Bronchial epithelial cell (primary cell): ENCODE data around the gene FAM89B. TPM values are rescaled to one million over a fixed set of nuclear protein-coding genes. Genes with fewer than 3 reads are reported as not detected.

Experiments
- DNase-seq: peaks from one replicate; pipeline ENCODE4 v3.0.0-alpha.2; 2010; ENCODE audit warnings: low read depth
- FAIRE-seq: peaks from 2 replicates; lab custom pipeline; 2011; peaks lifted over from hg19 to GRCh38; lab: Jason Lieb, UNC
- H3K27me3 ChIP-seq: 2 replicates; pipeline ENCODE4 v1.5.1; 2011; ENCODE audit warnings: low read length; ENCODE audit not compliant: control insufficient read depth, insufficient read depth
- H3K36me3 ChIP-seq: 2 replicates; pipeline ENCODE4 v1.5.1; 2011; ENCODE audit warnings: low read length; ENCODE audit not compliant: control insufficient read depth, insufficient read depth
- H3K4me3 ChIP-seq: 2 replicates; pipeline ENCODE4 v1.5.1; 2011; ENCODE audit warnings: mild to moderate bottlenecking, low read depth, low read length, control low read depth
- total RNA-seq: library from RNA; depleted of rRNA; stranded (reverse); fragments of >200 nt; gene quantifications from 2 replicates; pipeline ENCODE4 v1.2.1, GENCODE V29; 2014
- TF ChIP-seq, protein P1 (sequence below): IDR thresholded peaks from 2 replicates; pipeline ENCODE4 v1.5.1; 2011; ENCODE audit warnings: mild to moderate bottlenecking, moderate library complexity, low read length, control low read depth, inconsistent platforms; ENCODE audit not compliant: insufficient read depth, severe bottlenecking

Gene FAM89B
- total RNA-seq, 1 donor from 2014 or later, result 10.8 TPM

DNA sequence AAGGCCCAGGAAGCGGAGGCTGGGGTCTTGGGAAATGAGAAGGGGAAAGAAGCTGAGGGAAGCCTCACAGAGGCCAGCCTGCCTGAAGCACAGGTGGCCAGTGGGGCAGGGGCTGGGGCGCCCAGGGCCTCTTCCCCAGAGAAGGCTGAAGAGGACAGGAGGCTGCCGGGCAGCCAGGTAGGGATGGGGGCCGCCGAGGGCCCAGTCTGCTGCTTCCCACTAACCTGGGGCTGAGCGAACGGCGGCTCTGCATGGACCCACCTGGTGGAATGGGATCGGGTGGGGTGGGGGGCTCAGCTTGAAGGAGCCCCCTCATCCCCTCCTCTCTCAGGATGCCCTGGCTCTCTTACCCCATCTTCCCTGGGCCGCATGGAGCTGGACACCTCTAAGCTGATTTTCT lies 11.3 kb downstream of the FAM89B start:
- TF ChIP-seq, protein P1, sequence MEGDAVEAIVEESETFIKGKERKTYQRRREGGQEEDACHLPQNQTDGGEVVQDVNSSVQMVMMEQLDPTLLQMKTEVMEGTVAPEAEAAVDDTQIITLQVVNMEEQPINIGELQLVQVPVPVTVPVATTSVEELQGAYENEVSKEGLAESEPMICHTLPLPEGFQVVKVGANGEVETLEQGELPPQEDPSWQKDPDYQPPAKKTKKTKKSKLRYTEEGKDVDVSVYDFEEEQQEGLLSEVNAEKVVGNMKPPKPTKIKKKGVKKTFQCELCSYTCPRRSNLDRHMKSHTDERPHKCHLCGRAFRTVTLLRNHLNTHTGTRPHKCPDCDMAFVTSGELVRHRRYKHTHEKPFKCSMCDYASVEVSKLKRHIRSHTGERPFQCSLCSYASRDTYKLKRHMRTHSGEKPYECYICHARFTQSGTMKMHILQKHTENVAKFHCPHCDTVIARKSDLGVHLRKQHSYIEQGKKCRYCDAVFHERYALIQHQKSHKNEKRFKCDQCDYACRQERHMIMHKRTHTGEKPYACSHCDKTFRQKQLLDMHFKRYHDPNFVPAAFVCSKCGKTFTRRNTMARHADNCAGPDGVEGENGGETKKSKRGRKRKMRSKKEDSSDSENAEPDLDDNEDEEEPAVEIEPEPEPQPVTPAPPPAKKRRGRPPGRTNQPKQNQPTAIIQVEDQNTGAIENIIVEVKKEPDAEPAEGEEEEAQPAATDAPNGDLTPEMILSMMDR, result no peak

DNA sequence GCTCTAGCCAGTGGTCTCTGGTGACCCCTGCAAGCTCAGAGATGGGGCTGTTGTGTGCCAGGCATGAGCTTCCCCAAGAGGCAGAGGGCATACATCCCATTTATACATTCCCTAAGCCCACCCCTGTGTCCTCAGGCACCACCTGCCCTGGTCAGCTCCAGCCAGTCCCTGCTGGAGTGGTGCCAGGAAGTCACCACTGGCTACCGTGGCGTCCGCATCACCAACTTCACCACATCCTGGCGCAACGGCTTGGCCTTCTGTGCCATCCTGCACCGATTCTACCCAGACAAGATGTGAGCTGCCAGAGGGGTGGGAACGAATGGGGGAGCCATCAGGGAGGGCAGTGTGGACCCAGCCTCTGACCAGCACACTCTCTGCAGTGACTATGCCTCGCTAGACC lies 11.8 kb downstream of the FAM89B start:
- DNase-seq (no peak), FAIRE-seq (no peak)
- Histone ChIP-seq H3K4me3 (no peak overlapping the region), H3K36me3 (peaks cover 42% of the 10 kb centered on the region), H3K27me3 (no peaks in the 10 kb centered on the region)
- TF ChIP-seq, protein P1, result no peak

More for the DNA sequence above, 11.3 kb downstream of the FAM89B start:
- DNase-seq (no peak), FAIRE-seq (no peak)
- Histone ChIP-seq H3K4me3 (no peak overlapping the region), H3K36me3 (peaks cover 42% of the 10 kb centered on the region), H3K27me3 (no peaks in the 10 kb centered on the region)

DNA sequence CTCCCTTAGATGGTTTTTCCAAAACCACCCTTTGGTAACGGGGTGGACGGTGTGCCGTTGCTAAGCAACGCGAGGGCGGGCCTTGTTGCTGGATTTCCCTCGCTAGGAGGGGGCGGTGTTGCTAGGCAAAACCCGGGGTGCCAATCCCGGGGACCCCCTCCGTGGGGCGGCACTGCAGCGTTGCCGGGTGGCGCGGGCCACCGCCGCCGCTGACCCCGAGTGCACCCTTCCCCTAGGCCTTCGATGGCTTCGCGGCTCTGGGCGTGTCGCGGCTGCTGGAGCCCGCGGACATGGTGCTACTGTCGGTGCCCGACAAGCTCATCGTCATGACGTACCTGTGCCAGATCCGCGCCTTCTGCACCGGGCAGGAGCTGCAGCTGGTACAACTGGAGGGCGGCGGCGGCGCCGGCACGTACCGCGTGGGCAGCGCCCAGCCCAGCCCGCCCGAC lies 12.4 kb downstream of the FAM89B start:
- TF ChIP-seq, protein P1, result no peak
- DNase-seq (no peak), FAIRE-seq (no peak)
- no peaks in the 10 kb centered on the region for H3K27me3 ChIP-seq
- no peak overlapping the region for H3K4me3 ChIP-seq
- H3K36me3 ChIP-seq, result peaks cover 36% of the 10 kb centered on the region

DNA sequence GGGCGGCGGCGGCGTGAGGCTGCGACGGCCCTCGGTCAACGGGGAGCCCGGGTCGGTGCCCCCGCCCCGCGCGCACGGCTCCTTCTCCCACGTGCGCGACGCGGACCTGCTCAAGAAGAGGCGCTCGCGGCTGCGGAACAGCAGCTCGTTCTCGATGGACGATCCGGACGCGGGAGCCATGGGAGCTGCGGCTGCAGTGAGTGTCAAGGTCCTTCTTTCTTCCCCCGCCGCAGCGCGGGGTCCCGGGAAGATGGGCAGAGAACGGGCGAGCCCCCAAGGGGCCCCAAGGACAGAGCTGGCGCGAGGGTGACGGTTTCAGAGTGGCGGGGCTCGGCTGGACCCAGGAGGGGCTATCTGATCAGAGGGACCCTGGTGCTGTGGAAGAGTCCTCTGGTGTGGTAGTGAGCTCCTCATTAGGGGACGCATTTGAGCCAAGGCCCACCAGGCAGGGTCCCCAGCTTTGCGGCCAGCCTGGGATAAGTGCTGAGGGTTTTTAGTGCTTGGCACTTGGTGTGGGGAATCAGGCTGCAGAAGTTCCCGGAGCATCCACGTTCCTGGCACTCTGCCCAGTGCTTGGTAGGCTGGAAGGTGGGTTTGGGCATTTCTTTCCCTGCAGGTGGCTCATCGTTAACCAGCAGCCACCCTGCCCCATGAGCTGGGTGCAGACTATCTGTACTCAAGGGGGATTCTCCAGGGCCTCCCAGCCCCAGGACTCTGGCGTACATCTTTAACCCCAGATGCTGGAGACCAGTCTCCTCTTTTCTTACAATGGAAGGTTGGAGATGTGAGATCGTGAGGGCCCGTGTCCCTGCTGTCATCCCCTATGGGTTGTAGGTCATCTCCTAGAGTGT lies 13.3 kb downstream of the FAM89B start:
- DNase-seq (no peak), FAIRE-seq (peak; percentile 68)
- Histone ChIP-seq H3K4me3 (no peak overlapping the region), H3K36me3 (peaks cover 34% of the 10 kb centered on the region), H3K27me3 (no peaks in the 10 kb centered on the region)
- TF ChIP-seq, protein P1, result no peak

DNA sequence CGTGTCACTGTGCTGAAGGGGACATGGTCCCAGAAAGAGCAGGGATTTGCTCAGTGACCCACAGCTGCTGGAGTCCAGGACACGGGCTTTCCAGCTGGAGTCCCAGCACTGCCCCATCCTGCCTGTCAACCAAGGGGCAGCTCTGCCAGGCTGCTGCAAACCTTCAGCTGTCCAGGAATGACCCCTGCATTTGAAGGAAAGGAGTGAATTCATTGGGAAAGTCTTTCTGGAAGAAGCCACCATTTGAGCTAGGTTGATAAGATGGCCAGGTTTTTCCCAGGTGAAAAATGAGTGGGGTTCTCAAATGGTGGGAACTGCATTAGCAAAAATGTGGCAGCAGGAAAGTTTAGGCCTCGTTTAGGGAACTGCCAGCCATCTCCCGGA lies 13.9 kb downstream of the FAM89B start:
- TF ChIP-seq, protein P1, result no peak
- Histone ChIP-seq H3K27me3 (no peaks in the 10 kb centered on the region), H3K4me3 (no peak overlapping the region), H3K36me3 (peaks cover 29% of the 10 kb centered on the region)
- no peak for FAIRE-seq
- no peak for DNase-seq

DNA sequence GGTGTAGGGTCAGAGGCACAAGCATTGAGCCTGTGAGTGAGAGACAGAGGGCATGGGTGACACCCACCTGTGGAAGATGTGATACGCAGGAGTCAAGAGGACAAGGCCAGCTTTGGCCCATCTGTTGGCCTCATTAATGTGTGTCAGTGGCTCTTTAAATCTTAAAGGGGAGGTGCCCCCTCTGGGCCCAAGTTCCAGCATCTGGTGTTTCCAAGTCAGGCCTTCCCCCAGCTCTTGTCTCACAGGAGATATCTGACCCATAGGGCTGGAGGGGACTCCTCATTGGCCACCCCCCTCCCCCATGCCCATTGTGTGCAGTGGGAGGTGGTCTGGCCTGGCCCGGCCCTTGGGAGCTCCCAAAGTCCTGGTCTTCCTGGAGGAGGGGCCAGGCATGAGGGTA lies 14.3 kb downstream of the FAM89B start:
- no peak overlapping the region for H3K4me3 ChIP-seq
- H3K36me3 ChIP-seq, result peaks cover 26% of the 10 kb centered on the region
- H3K27me3 ChIP-seq, result no peaks in the 10 kb centered on the region
- FAIRE-seq (no peak), DNase-seq (no peak)
- TF ChIP-seq, protein P1, result no peak
